Activated B cell treated with CpG ODN at 0.5 μM for 24 hours (primary cell): ENCODE results near the gene PRRC1. TPM values are rescaled to one million over a fixed set of nuclear protein-coding genes. Genes with fewer than 3 reads are reported as not detected.
A peak's percentile ranks its signal among the peaks of the same experiment; 100 is the strongest.
"Not testable (repeated sequence)": the region's sequence is repeated elsewhere in the genome, so short reads cannot be mapped to it uniquely, and the experiment has no call there.

Source experiments
- ATAC-seq: fragments of 200-7000 bp; cut with Tn5 transposase; one replicate; pipeline ENCODE4 v1.10.0; 2021; ENCODE audit warnings: low read depth, mild to moderate bottlenecking, moderate library complexity
- CTCF ChIA-PET: fragments of 350-600 bp; sonication (Branson Sonifier 250); formaldehyde crosslinking; loops from one replicate; lab custom pipeline; 2021; ENCODE audit warnings: antibody characterized with exemption; lab: Charles Lee
- POLR2A ChIA-PET: fragments of 350-600 bp; sonication (Branson Sonifier 250); formaldehyde crosslinking; loops from one replicate; lab custom pipeline; 2021; ENCODE audit warnings: antibody characterized with exemption; lab: Charles Lee
- DNase-seq: peaks from one replicate; pipeline ENCODE4 v3.0.0; 2022
- H3K27ac Mint-ChIP-seq: one replicate; pipeline ENCODE4 v1.8.0; 2020; ENCODE audit warnings: mixed read lengths
- H3K27me3 Mint-ChIP-seq: one replicate; pipeline ENCODE4 v1.8.0; 2021; ENCODE audit warnings: mixed read lengths
- H3K36me3 Mint-ChIP-seq: one replicate; pipeline ENCODE4 v1.8.0; 2021; ENCODE audit warnings: low read depth, mixed read lengths
- H3K4me1 Mint-ChIP-seq: one replicate; pipeline ENCODE4 v1.8.0; 2021; ENCODE audit warnings: mixed read lengths
- H3K4me3 Mint-ChIP-seq: one replicate; pipeline ENCODE4 v1.8.0; 2020; ENCODE audit warnings: mild to moderate bottlenecking, mixed read lengths
- H3K9me3 Mint-ChIP-seq: one replicate; pipeline ENCODE4 v1.8.0; 2020; ENCODE audit warnings: mixed read lengths
- CTCF ChIP-seq: fragments of 200-600 bp; IDR thresholded peaks from one replicate; pipeline ENCODE4 v1.8.0; 2022; ENCODE audit warnings: antibody characterized with exemption, mild to moderate bottlenecking
- intact Hi-C: fragments of 100-400 bp; cut with micrococcal nuclease; formaldehyde crosslinking; loops from one replicate; pipeline ENCODE4 v1.15.1; 2024
- total RNA-seq: library from RNA; stranded (reverse); gene quantifications from 2 replicates; pipeline ENCODE4 v1.2.3, GENCODE V29; 2022

Gene PRRC1
- total RNA-seq, 1 donor from 2014 or later = 34.7 TPM

DNA sequence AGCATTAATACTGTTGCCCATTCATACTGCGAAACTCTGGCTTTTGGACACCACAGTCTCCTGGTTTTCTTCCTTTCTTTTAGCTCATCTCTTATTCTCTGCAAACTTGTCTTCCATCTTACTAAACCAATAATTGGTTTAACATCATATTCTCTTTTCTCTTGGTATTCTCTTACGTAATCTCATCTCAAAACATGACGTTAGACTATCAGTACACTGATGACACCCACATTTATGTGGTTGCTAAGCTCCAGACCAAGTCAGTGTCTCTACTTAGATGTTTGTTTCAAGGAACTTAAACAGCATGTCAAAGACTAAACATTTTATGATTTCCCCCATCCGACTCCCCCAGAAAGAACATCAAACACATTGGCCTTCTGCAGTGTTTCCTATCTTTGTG is 2.1 kb downstream of the PRRC1 start:
- intact Hi-C loops = loop anchor here (5.0 kb wide), 2 partner anchors 917 to 1573 kb away; partner anchors contain the start of genes ISOC1 and PHAX
- peaks cover under 1% of the 10 kb centered on the region for H3K27me3 Mint-ChIP-seq
- ATAC-seq = no peak

GRCh38 chr5:127521138-127521770 is 3.8 kb downstream of the PRRC1 start:
- TF ChIP-seq CTCF = no peak
- Mint-ChIP-seq H3K36me3 (peaks cover 55% of the 10 kb centered on the region), H3K27me3 (no peaks in the 10 kb centered on the region), H3K4me3 (no peak overlapping the region), H3K9me3 (peaks cover 9% of the 10 kb centered on the region), H3K4me1 (peaks cover 27% of the 10 kb centered on the region), H3K27ac (no peak overlapping the region)
- intact Hi-C loops = no loop called here
- POLR2A ChIA-PET = no interaction called here
- DNase-seq (no peak), ATAC-seq (no peak)
- CTCF ChIA-PET = no interaction called here

More for the DNA sequence above, 2.1 kb downstream of the PRRC1 start:
- CTCF ChIA-PET = no interaction called here
- no peak for DNase-seq
- peaks cover 27% of the 10 kb centered on the region for H3K4me1 Mint-ChIP-seq
- no peak overlapping the region for H3K27ac Mint-ChIP-seq
- H3K4me3 Mint-ChIP-seq = peak overlapping the region; percentile 21
- peaks cover 7% of the 10 kb centered on the region for H3K9me3 Mint-ChIP-seq
- H3K36me3 Mint-ChIP-seq = peaks cover 42% of the 10 kb centered on the region
- no peak for TF ChIP-seq CTCF
- POLR2A ChIA-PET = interaction anchor here (1.1 kb wide), 1 partner anchor 741 kb away, joined by 3 read pairs; no protein-coding TSS in a partner anchor

GRCh38 chr5:127525181-127525580 is 7.7 kb downstream of the PRRC1 start:
- H3K27ac Mint-ChIP-seq = no peak overlapping the region

GRCh38 chr5:127529904-127530682 is 12.7 kb downstream of the PRRC1 start:
- no peaks in the 10 kb centered on the region for H3K9me3 Mint-ChIP-seq
- no peaks in the 10 kb centered on the region for H3K27me3 Mint-ChIP-seq
- H3K4me3 Mint-ChIP-seq = no peak overlapping the region
- ChIA-PET CTCF (no interaction called here), POLR2A (no interaction called here)
- H3K27ac Mint-ChIP-seq = no peak overlapping the region
- H3K4me1 Mint-ChIP-seq = no peaks in the 10 kb centered on the region
- no peak for TF ChIP-seq CTCF
- no peak for DNase-seq
- intact Hi-C loops = no loop called here
- no peak for ATAC-seq
- H3K36me3 Mint-ChIP-seq = peaks cover 76% of the 10 kb centered on the region

More at GRCh38 chr5:127525181-127525580, 7.7 kb downstream of the PRRC1 start:
- ATAC-seq (no peak), DNase-seq (no peak)
- no peak for TF ChIP-seq CTCF
- Mint-ChIP-seq H3K36me3 (peaks cover 75% of the 10 kb centered on the region), H3K27me3 (no peaks in the 10 kb centered on the region), H3K4me3 (no peak overlapping the region), H3K9me3 (peaks cover 9% of the 10 kb centered on the region), H3K4me1 (peaks cover 5% of the 10 kb centered on the region)
- CTCF ChIA-PET = no interaction called here
- POLR2A ChIA-PET = no interaction called here
- intact Hi-C loops = no loop called here

DNA sequence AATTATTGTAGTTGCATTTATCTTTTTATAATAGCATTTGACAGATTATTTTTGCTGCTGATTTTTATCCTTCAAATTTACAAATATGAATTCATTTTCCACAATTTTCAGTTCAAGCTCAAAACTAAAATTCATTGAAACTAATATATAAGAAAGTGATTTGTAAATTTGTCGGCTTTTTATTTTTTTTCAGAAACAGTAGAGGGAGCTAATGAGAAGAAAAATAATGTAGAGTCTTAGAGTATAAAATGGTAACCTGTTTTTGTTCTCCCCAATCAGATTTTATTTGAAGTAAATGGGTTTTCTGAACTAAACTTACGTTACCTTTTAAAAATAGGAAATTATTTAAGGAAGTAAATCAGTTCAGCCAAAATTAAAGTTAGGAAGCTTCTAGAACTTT is 19.2 kb downstream of the PRRC1 start:
- ATAC-seq (no peak), DNase-seq (no peak)
- POLR2A ChIA-PET = no interaction called here
- intact Hi-C loops = no loop called here
- peaks cover 77% of the 10 kb centered on the region for H3K36me3 Mint-ChIP-seq
- H3K4me3 Mint-ChIP-seq = no peak overlapping the region
- CTCF ChIA-PET = interaction anchor here (1.3 to 1.6 kb wide), 2 partner anchors 27 to 665 kb away, joined by 3 to 5 read pairs; no protein-coding TSS in a partner anchor
- no peaks in the 10 kb centered on the region for H3K27me3 Mint-ChIP-seq
- no peaks in the 10 kb centered on the region for H3K4me1 Mint-ChIP-seq
- TF ChIP-seq CTCF = no peak
- peaks cover 3% of the 10 kb centered on the region for H3K9me3 Mint-ChIP-seq
- H3K27ac Mint-ChIP-seq = no peak overlapping the region

DNA sequence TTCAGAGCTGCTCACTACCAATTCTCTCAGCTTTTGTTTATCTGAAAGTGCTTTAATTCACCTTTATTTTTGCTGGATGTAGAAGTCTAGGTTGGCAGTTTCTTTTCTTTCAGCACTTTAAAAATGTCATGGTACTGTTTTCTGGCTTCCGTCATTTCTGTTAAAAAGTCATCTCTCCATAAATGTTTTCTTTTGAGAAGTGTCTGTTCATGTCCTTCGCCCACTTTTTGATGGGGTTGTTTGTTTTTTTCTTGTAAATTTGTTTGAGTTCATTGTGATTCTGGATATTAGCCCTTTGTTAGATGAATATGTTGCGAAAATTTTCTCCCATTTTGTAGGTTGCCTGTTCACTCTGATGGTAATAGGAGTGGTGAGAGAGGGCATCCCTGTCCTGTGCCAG is 23.1 kb downstream of the PRRC1 start:
- H3K36me3 Mint-ChIP-seq = peaks cover 62% of the 10 kb centered on the region
- H3K4me1 Mint-ChIP-seq, DNase-seq, H3K27me3 Mint-ChIP-seq, CTCF ChIA-PET, intact Hi-C loops, ATAC-seq, H3K9me3 Mint-ChIP-seq, POLR2A ChIA-PET, H3K27ac Mint-ChIP-seq, H3K4me3 Mint-ChIP-seq: not testable (repeated sequence)

GRCh38 chr5:127545249-127545648 is 27.8 kb downstream of the PRRC1 start:
- DNase-seq, H3K4me3 Mint-ChIP-seq, intact Hi-C loops, H3K27me3 Mint-ChIP-seq, H3K27ac Mint-ChIP-seq, H3K4me1 Mint-ChIP-seq, CTCF ChIA-PET, H3K9me3 Mint-ChIP-seq, ATAC-seq: not testable (repeated sequence)
- POLR2A ChIA-PET = interaction anchor here (0.6 kb wide), 1 partner anchor 14 kb away, joined by 4 read pairs; no protein-coding TSS in a partner anchor
- peaks cover 59% of the 10 kb centered on the region for H3K36me3 Mint-ChIP-seq
